AG04449 (cell line): ENCODE measurements around the gene SYNJ2.
"Not testable (repeated sequence)": the region's sequence is repeated elsewhere in the genome, so short reads cannot be mapped to it uniquely, and the experiment has no call there.

ENCODE experiments used
- CTCF ChIA-PET: fragments of 350-600 bp; formaldehyde crosslinking; extraction: SDS; loops from one replicate; lab custom pipeline; 2021; ENCODE audit warnings: antibody characterized with exemption; lab: Yijun Ruan, JAX
- POLR2A ChIA-PET: fragments of 400-600, 350-600 bp; formaldehyde crosslinking; extraction: SDS; loops from one replicate; lab custom pipeline; 2020; ENCODE audit warnings: antibody characterized with exemption, inconsistent platforms; lab: Yijun Ruan, JAX
- DNase-seq: peaks from one replicate; pipeline ENCODE4 v3.0.0-alpha.2; 2010; ENCODE audit warnings: low read depth, low spot score
- H3K4me3 ChIP-seq: 2 replicates; pipeline ENCODE4 v1.5.1; 2011; ENCODE audit warnings: low read depth, mild to moderate bottlenecking, control low read depth, low read length
- TF ChIP-seq, protein P1 (sequence below): IDR thresholded peaks from one replicate; pipeline ENCODE4 v1.5.1; 2011; ENCODE audit warnings: mild to moderate bottlenecking, moderate library complexity, low read length, control low read depth, inconsistent platforms; ENCODE audit not compliant: insufficient read depth; ENCODE audit errors: missing control alignments

Gene SYNJ2

GRCh38 chr6:157946053-157946617, 35.5 kb upstream of the SYNJ2 start:
- no peak for DNase-seq
- ChIA-PET CTCF (interaction anchor here (1.0 to 2.0 kb wide), 3 partner anchors 20 to 270 kb away, joined by 3 to 7 read pairs (median 7); no protein-coding TSS in a partner anchor), POLR2A (no interaction called here)
- H3K4me3 ChIP-seq, result no peak overlapping the region
- TF ChIP-seq, protein P1, sequence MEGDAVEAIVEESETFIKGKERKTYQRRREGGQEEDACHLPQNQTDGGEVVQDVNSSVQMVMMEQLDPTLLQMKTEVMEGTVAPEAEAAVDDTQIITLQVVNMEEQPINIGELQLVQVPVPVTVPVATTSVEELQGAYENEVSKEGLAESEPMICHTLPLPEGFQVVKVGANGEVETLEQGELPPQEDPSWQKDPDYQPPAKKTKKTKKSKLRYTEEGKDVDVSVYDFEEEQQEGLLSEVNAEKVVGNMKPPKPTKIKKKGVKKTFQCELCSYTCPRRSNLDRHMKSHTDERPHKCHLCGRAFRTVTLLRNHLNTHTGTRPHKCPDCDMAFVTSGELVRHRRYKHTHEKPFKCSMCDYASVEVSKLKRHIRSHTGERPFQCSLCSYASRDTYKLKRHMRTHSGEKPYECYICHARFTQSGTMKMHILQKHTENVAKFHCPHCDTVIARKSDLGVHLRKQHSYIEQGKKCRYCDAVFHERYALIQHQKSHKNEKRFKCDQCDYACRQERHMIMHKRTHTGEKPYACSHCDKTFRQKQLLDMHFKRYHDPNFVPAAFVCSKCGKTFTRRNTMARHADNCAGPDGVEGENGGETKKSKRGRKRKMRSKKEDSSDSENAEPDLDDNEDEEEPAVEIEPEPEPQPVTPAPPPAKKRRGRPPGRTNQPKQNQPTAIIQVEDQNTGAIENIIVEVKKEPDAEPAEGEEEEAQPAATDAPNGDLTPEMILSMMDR, result no peak

DNA sequence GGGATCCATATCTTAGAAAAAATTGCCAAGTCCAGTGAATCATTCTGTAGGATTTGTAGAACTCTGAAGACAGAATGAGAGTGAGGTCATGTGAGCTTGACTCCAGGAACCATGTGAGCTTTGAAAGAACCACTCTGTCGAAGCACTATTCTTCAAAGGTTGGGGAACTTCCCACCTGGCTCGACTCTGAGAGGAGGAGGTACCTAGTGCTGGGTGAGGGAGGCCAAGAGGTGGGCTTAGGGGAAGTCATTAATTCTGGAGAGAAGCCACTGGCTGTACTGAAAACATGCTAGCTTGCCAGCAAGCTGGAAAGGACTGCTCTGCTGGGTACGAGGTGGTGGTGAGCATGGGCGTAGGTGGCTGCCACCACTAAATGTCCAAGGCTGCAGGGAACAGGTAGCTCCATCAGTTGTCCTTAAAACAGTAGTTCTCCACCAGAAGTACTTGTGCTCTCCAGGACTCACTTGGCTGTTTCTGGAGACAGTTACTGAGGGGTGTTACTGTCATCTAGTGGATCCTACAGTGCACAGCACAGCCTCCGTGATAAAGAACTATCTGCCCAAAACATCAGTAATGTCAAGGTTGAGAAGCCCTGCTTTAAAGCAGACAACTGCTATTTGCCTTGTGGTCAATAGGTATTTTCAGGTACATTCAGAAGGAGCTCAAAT, 34.7 kb upstream of the SYNJ2 start:
- DNase-seq, result no peak
- no peak overlapping the region for H3K4me3 ChIP-seq
- TF ChIP-seq, protein P1, result peak; percentile 37
- POLR2A ChIA-PET, result no interaction called here
- CTCF ChIA-PET, result interaction anchor here (0.9 to 1.6 kb wide), 11 partner anchors 10 to 278 kb away, joined by 3 to 8 read pairs (median 4); no protein-coding TSS in a partner anchor

- CTCF ChIA-PET, DNase-seq, H3K4me3 ChIP-seq, POLR2A ChIA-PET: not testable (repeated sequence)
These were observed 30.8 kb upstream of the SYNJ2 start for GRCh38 chr6:157950899-157951298.

- no peak for DNase-seq
- ChIA-PET POLR2A (no interaction called here), CTCF (no interaction called here)
- TF ChIP-seq, protein P1, result no peak
- no peak overlapping the region for H3K4me3 ChIP-seq
These were observed 29.8 kb upstream of the SYNJ2 start for GRCh38 chr6:157951828-157952227.

GRCh38 chr6:157952861-157953351, 28.8 kb upstream of the SYNJ2 start:
- DNase-seq, result no peak
- CTCF ChIA-PET, result interaction anchor here (1.4 to 2.7 kb wide), 2 partner anchors 9 to 120 kb away, joined by 3 to 12 read pairs; no protein-coding TSS in a partner anchor
- POLR2A ChIA-PET, result no interaction called here
- TF ChIP-seq, protein P1, result no peak
- no peak overlapping the region for H3K4me3 ChIP-seq

- POLR2A ChIA-PET, result no interaction called here
- no peak overlapping the region for H3K4me3 ChIP-seq
- TF ChIP-seq, protein P1, result no peak
- no peak for DNase-seq
- CTCF ChIA-PET, result interaction anchor here (1.4 to 2.7 kb wide), 2 partner anchors 8 to 119 kb away, joined by 3 to 12 read pairs; no protein-coding TSS in a partner anchor
These were observed 28.0 kb upstream of the SYNJ2 start for GRCh38 chr6:157953580-157954091.
